A549 treated with AZD9567 at 1 μM for 4 hours (cell line): Measurements from ENCODE around the gene ITIH5. TPM values are rescaled to one million over a fixed set of nuclear protein-coding genes. Genes with fewer than 3 reads are reported as not detected.

Experiments used
- total RNA-seq: library from RNA; stranded (reverse); fragments of 200-300 nt; extraction: Qiagen RNA extraction; gene quantifications from 5 replicates; pipeline ENCODE4 v1.2.3, GENCODE V29; 2022; ENCODE audit not compliant: insufficient read depth

ITIH5 gene
- 0.05 to 0.12 TPM (median 0.06 TPM) in 4 of 5 replicates, not detected in the other for total RNA-seq

GRCh38 chr10:7666253-7667023 is at the start of gene ITIH5:
TSS of gene ITIH5 (minus strand) at chr10:7666966. CDS start at chr10:7666892, 74 bp downstream.

GRCh38 chr10:7703140-7703539 is 36.4 kb upstream of the ITIH5 start, which contains the start of gene ITIH2:
TSS of gene ITIH2 (plus strand) at chr10:7703316. CDS start at chr10:7703435, 119 bp downstream.

Other genes with a start within 250 kb of the ITIH5 start
- 0.10 to 2.9 TPM (median 0.35 TPM) in 5 replicates for gene ITIH2, start 36.4 kb upstream of the ITIH5 start, total RNA-seq
- gene KIN, start 121.0 kb upstream of the ITIH5 start, total RNA-seq = 11.2 to 19.4 TPM (median 13.3 TPM) in 5 replicates
- 288 to 360 TPM (median 289 TPM) in 5 replicates for gene ATP5F1C, start 121.2 kb upstream of the ITIH5 start, total RNA-seq
- 7.4 to 8.2 TPM (median 8.1 TPM) in 5 replicates for gene TAF3, start 151.5 kb upstream of the ITIH5 start, total RNA-seq